Liver (tissue), 3 donors: ENCODE data around the gene HOXC6.

Experiments used
- ATF3 ChIP-seq: IDR thresholded peaks from 2 replicates; pipeline ENCODE4 v1.6.1; 2016; ENCODE audit warnings: antibody characterized with exemption
- RAD21 ChIP-seq, 2 donors: IDR thresholded peaks; 2 replicates each; pipeline ENCODE4 v1.6.1; 2016; ENCODE audit warnings: antibody characterized with exemption in 2 of 2, mild to moderate bottlenecking in 2 of 2
- REST ChIP-seq: IDR thresholded peaks from 2 replicates; pipeline ENCODE4 v1.6.1; 2016; ENCODE audit warnings: antibody characterized with exemption, mild to moderate bottlenecking
- RXRA ChIP-seq, 2 donors: IDR thresholded peaks; 2 replicates each; pipeline ENCODE4 v1.6.1; 2017 to 2018; ENCODE audit warnings: antibody characterized with exemption in 2 of 2, mild to moderate bottlenecking in 1 of 2
- TAF1 ChIP-seq: conservative IDR thresholded peaks from 2 replicates; pipeline ENCODE4 v1.6.1; 2016; ENCODE audit warnings: antibody characterized with exemption, mild to moderate bottlenecking
- TF ChIP-seq, protein P1 (sequence below): fragments of 150-350 bp; IDR thresholded peaks from 2 replicates; pipeline ENCODE4 v1.5.1; 2017; ENCODE audit warnings: improper control_type of control experiment, low read depth, low read length; ENCODE audit not compliant: missing input control
- TF ChIP-seq, protein P2 (sequence below): IDR thresholded peaks from 2 replicates; pipeline ENCODE4 v1.6.1; 2016; ENCODE audit warnings: antibody characterized with exemption
- TF ChIP-seq, protein P3 (sequence below): IDR thresholded peaks from 2 replicates; pipeline ENCODE4 v1.6.1; 2016; ENCODE audit warnings: antibody characterized with exemption
- donor health status: healthy.
- donor health status: healthy.

DNA sequence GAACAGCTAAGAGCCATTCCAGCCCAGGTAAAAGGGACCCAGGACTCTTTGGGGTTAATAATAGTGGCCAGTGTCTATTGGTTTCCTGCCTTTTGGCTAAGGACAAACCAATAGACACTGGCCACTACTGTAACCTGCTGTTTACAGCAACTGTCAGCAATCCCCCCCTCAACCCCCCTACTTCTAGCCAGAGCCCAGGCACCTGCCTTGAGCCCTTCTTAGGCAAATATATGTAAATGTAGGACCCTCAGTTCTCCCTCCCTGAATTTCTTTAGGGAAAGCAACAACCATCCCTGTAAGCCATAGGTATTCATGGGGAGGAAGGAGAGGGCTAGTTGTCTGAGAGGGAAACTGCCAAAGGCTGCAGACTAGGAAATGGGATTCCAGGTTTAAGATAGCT, 47.7 kb downstream of the HOXC6 start:
- TF ChIP-seq, protein P1, sequence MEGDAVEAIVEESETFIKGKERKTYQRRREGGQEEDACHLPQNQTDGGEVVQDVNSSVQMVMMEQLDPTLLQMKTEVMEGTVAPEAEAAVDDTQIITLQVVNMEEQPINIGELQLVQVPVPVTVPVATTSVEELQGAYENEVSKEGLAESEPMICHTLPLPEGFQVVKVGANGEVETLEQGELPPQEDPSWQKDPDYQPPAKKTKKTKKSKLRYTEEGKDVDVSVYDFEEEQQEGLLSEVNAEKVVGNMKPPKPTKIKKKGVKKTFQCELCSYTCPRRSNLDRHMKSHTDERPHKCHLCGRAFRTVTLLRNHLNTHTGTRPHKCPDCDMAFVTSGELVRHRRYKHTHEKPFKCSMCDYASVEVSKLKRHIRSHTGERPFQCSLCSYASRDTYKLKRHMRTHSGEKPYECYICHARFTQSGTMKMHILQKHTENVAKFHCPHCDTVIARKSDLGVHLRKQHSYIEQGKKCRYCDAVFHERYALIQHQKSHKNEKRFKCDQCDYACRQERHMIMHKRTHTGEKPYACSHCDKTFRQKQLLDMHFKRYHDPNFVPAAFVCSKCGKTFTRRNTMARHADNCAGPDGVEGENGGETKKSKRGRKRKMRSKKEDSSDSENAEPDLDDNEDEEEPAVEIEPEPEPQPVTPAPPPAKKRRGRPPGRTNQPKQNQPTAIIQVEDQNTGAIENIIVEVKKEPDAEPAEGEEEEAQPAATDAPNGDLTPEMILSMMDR, result no peak
- TF ChIP-seq, protein P2, sequence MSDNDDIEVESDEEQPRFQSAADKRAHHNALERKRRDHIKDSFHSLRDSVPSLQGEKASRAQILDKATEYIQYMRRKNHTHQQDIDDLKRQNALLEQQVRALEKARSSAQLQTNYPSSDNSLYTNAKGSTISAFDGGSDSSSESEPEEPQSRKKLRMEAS, result no peak
- TF ChIP-seq ATF3 (no peak), REST (no peak), TAF1 (no peak), RAD21 (IDR thresholded peaks at IDR 0.05) (no peak), RXRA (IDR thresholded peaks at IDR 0.05) (no peak)
- TF ChIP-seq, protein P3, sequence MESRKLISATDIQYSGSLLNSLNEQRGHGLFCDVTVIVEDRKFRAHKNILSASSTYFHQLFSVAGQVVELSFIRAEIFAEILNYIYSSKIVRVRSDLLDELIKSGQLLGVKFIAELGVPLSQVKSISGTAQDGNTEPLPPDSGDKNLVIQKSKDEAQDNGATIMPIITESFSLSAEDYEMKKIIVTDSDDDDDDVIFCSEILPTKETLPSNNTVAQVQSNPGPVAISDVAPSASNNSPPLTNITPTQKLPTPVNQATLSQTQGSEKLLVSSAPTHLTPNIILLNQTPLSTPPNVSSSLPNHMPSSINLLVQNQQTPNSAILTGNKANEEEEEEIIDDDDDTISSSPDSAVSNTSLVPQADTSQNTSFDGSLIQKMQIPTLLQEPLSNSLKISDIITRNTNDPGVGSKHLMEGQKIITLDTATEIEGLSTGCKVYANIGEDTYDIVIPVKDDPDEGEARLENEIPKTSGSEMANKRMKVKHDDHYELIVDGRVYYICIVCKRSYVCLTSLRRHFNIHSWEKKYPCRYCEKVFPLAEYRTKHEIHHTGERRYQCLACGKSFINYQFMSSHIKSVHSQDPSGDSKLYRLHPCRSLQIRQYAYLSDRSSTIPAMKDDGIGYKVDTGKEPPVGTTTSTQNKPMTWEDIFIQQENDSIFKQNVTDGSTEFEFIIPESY, result no peak
